AG04449 (cell line): ENCODE results near the gene TSPAN5.

Experiments used
- CTCF ChIA-PET: fragments of 350-600 bp; formaldehyde crosslinking; extraction: SDS; loops from one replicate; lab custom pipeline; 2021; ENCODE audit warnings: antibody characterized with exemption; lab: Yijun Ruan, JAX
- POLR2A ChIA-PET: fragments of 400-600, 350-600 bp; formaldehyde crosslinking; extraction: SDS; loops from one replicate; lab custom pipeline; 2020; ENCODE audit warnings: antibody characterized with exemption, inconsistent platforms; lab: Yijun Ruan, JAX
- DNase-seq: peaks from one replicate; pipeline ENCODE4 v3.0.0-alpha.2; 2010; ENCODE audit warnings: low read depth, low spot score
- H3K4me3 ChIP-seq: 2 replicates; pipeline ENCODE4 v1.5.1; 2011; ENCODE audit warnings: low read depth, mild to moderate bottlenecking, control low read depth, low read length
- TF ChIP-seq, protein P1 (sequence below): IDR thresholded peaks from one replicate; pipeline ENCODE4 v1.5.1; 2011; ENCODE audit warnings: mild to moderate bottlenecking, moderate library complexity, low read length, control low read depth, inconsistent platforms; ENCODE audit not compliant: insufficient read depth; ENCODE audit errors: missing control alignments

TSPAN5 gene

DNA sequence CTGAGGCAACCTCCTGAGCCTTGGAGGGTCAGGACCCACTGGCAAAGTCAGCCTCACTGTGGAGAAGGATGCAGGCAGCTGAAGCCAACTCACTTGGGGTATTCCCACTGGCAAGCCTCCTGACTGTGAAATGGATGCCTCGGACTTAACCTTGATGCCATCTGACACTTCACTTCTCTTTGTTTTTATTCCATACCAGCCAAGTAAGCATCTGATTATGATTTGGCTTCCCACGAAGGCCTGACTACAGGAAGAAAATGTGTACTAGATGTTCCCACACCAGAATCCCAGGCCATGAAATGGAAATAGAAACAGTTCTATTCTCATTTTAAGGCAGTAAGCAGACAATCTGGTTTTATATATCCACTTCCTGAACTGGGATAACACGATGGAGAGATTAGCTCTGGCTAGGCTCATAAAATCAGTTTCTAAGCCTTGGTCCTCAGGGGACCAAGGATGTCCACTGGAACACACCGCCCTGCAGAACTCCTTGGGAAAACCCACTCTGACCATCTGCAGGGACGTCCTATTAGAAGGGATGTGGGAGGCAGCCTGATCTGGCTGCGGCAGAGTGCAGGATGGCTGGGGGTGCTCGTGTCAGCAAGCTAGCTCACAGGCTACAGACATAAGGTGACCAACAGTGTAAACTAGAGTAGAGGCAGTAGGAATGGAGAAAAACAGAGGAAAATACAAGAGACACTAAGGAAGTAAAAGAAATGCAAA is 89.3 kb downstream of the TSPAN5 start:
- TF ChIP-seq, protein P1, sequence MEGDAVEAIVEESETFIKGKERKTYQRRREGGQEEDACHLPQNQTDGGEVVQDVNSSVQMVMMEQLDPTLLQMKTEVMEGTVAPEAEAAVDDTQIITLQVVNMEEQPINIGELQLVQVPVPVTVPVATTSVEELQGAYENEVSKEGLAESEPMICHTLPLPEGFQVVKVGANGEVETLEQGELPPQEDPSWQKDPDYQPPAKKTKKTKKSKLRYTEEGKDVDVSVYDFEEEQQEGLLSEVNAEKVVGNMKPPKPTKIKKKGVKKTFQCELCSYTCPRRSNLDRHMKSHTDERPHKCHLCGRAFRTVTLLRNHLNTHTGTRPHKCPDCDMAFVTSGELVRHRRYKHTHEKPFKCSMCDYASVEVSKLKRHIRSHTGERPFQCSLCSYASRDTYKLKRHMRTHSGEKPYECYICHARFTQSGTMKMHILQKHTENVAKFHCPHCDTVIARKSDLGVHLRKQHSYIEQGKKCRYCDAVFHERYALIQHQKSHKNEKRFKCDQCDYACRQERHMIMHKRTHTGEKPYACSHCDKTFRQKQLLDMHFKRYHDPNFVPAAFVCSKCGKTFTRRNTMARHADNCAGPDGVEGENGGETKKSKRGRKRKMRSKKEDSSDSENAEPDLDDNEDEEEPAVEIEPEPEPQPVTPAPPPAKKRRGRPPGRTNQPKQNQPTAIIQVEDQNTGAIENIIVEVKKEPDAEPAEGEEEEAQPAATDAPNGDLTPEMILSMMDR: no peak
- ChIA-PET CTCF (interaction anchor here (1.4 kb wide), 1 partner anchor 63 kb away, joined by 3 read pairs; no protein-coding TSS in a partner anchor), POLR2A (no interaction called here)
- H3K4me3 ChIP-seq: no peak overlapping the region
- DNase-seq: no peak

DNA sequence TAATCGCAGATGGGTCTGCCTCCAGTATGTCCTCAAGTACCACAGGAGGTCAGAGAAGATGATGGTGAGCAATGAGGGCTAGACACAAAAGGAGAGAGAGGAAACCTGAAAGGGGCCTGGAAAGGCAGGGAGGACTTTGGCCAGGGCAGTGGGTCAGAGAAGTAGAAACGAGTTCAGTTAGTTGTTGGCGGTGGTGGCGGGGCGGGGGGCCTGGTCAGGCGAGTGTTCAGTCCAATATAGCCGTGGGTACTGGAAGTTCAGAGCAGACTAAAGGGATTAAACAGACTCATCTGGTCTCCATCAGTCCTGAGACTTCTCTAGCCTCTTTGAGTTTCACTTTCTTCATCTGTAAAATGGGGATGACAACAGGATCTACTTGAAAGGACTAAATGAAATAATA is 90.8 kb downstream of the TSPAN5 start:
- ChIA-PET CTCF (no interaction called here), POLR2A (no interaction called here)
- TF ChIP-seq, protein P1: no peak
- no peak overlapping the region for H3K4me3 ChIP-seq
- no peak for DNase-seq

DNA sequence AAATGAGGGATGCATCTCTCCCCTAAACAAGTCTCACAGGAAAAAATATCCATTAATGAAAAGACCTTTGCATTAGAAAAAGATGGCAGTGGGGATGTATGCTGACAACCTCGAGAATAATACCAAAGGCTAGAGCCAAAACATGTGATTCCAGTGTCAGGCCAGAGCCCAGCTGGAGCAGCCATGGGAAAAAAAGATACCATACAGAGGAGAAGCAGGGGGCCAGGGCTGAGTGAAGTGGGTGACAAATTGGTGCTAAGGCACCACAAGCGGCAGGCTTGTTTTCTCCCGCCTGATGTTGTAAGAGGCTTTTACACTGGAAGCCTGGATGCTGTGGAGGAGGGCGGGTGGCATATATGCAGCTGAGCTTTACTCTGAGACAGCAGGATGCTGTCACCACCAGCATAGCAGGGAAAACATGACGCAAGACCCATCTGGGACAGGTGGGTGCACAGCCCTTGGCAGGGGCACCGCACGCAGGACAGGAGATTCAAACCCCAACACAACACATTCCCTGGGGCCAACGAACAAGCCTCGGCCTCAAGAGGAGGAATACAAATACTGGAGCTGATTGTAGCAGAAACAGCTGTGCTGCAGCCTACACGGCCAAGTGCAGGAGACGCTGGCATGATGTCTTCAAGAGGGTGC is 91.9 kb downstream of the TSPAN5 start:
- TF ChIP-seq, protein P1: no peak
- H3K4me3 ChIP-seq: no peak overlapping the region
- POLR2A ChIA-PET: no interaction called here
- no peak for DNase-seq
- CTCF ChIA-PET: interaction anchor here (0.7 to 1.7 kb wide), 3 partner anchors 12 to 99 kb away, joined by 3 to 5 read pairs (median 3); no protein-coding TSS in a partner anchor

DNA sequence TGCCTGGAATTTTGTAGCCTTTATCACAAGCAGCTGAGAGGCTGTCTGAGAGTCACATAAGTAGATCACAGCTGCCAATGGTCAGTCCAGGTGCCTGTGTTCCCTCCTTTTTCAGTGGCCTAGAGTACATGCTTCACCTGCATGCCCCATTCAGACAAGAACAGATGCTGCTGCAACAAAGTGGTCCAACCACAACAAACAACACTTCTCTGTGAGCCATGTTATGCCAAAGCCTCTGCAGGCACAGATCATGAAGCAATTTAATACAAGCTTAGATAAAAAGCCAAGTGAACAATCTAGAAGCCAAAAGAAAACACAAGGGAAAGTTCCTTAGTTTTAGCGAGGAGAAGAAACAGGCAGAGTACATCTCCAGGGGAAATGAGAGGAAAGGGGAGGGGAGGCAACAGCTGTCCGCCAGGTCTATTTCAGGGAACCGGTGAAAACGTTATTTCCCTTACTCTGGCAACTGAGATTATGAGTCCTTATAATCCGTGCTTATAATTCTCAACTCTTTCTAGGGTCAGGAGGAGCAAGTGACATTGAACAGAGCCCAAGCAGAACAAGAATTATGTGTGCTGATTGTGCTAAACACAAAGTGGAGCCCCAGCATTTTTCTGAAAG is 92.6 kb downstream of the TSPAN5 start:
- ChIA-PET POLR2A (no interaction called here), CTCF (interaction anchor here (0.9 to 1.7 kb wide), 3 partner anchors 12 to 98 kb away, joined by 3 to 5 read pairs (median 4); no protein-coding TSS in a partner anchor)
- TF ChIP-seq, protein P1: no peak
- H3K4me3 ChIP-seq: no peak overlapping the region
- no peak for DNase-seq

DNA sequence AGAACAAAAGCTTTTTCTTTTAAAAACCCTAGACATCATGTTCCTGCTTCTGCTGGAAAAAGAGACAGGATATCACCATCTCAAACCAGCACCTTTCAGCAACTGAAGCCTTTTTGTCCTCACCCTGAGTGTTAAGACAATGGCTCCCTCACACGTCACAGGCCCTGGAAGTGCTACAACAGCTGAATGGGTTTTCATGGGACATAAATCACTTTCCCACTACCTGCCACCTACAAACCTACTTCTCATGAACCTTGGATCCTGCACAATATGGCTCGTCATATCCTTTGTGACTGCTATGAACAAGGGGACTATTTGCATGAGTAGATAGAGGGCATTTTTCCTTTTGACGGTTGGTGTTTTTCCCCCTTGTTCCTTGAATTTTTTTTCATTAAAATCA is 93.6 kb downstream of the TSPAN5 start:
- POLR2A ChIA-PET: no interaction called here
- TF ChIP-seq, protein P1: no peak
- no peak for DNase-seq
- CTCF ChIA-PET: interaction anchor here (1.5 kb wide), 1 partner anchor 11 kb away, joined by 4 read pairs; no protein-coding TSS in a partner anchor
- no peak overlapping the region for H3K4me3 ChIP-seq

DNA sequence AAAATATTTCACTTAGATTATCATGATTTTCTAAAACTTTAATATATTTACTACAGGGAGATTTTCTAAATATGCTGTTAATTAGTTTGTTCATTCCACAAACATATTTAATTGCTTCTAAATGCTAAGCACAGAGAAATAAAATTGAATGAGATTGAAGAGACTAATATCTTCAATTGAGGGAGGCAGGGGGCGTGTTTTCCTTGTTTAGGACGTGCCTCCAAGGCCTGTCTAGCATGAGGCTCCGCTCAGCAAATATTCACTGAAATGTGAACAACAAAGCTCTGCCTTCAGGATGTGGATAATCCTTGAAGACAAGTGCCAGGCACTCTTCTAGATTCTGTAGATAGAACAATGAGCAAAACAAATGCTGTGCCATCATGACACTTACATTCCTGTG is 98.1 kb downstream of the TSPAN5 start:
- CTCF ChIA-PET: interaction anchor here (1.2 kb wide), 1 partner anchor 92 kb away, joined by 4 read pairs; no protein-coding TSS in a partner anchor
- POLR2A ChIA-PET: no interaction called here
- no peak overlapping the region for H3K4me3 ChIP-seq
- TF ChIP-seq, protein P1: no peak
- no peak for DNase-seq
